ENCODE results near the gene SIM2. TPM values are rescaled to one million over a fixed set of nuclear protein-coding genes. Genes with fewer than 3 reads are reported as not detected.

The SIM2 gene
- total RNA-seq, 1 donor from 2014 or later = not detected

DNA sequence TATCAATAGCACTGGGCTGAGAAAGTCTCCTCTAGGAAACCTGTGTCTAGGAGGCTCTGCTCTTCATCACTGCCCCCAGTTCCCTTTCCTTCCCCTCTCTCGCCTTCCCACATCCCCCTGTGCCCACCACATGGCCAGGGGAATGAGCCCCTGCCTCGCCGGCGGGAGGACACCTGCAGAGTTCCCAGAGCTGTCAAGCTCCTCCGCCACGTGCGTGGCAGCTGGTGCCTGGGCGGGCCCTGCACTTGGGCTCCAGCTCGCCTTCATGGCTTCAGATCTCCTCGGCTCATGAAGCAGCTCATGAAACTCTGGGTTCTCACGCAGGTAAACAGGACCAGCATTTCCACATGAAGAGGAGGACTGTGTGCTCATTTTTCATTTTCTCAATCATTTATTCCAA lies 62.8 kb downstream of the SIM2 start:
- Mint-ChIP-seq H3K36me3 (peaks cover 3% of the 10 kb centered on the region), H3K27ac (no peak overlapping the region), H3K27me3 (ENCODE audit: low read depth) (no peaks in the 10 kb centered on the region), H3K4me1 (peaks cover 5% of the 10 kb centered on the region), H3K9me3 (no peaks in the 10 kb centered on the region), H3K4me3 (no peak overlapping the region)
- TF ChIP-seq, protein P1, sequence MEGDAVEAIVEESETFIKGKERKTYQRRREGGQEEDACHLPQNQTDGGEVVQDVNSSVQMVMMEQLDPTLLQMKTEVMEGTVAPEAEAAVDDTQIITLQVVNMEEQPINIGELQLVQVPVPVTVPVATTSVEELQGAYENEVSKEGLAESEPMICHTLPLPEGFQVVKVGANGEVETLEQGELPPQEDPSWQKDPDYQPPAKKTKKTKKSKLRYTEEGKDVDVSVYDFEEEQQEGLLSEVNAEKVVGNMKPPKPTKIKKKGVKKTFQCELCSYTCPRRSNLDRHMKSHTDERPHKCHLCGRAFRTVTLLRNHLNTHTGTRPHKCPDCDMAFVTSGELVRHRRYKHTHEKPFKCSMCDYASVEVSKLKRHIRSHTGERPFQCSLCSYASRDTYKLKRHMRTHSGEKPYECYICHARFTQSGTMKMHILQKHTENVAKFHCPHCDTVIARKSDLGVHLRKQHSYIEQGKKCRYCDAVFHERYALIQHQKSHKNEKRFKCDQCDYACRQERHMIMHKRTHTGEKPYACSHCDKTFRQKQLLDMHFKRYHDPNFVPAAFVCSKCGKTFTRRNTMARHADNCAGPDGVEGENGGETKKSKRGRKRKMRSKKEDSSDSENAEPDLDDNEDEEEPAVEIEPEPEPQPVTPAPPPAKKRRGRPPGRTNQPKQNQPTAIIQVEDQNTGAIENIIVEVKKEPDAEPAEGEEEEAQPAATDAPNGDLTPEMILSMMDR (IDR thresholded peaks at IDR 0.05; ENCODE audit: unreplicated experiment) = no peak
- no peak for DNase-seq (ENCODE audit: low spot score in 2 of 2, unreplicated experiment in 2 of 2)

DNA sequence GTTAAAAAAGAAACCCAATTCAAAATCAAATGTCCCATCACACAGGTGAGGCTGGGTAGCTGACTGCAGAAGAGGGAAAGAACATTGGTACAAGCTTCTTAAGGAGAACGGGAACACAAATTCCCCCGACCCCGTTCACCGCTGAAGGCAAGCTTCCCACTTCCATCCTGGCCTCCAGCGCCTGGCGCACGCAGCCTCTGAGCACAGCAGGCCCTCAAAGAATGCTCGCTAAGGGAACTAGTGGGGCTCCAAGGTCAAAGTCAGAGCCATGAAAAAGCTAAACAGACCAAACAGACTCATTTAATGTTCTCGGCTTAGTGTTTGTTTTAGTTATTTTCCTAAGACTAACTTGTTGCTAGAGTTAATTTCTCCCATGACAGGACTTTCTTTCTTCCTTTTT lies 63.7 kb downstream of the SIM2 start:
- TF ChIP-seq, protein P1 (IDR thresholded peaks at IDR 0.05; ENCODE audit: unreplicated experiment) = no peak
- Mint-ChIP-seq H3K27me3 (ENCODE audit: low read depth) (no peaks in the 10 kb centered on the region), H3K4me3 (no peak overlapping the region), H3K27ac (no peak overlapping the region), H3K4me1 (peaks cover 5% of the 10 kb centered on the region), H3K36me3 (peaks cover 3% of the 10 kb centered on the region), H3K9me3 (no peaks in the 10 kb centered on the region)
- DNase-seq (ENCODE audit: low spot score in 2 of 2, unreplicated experiment in 2 of 2) = no peak

DNA sequence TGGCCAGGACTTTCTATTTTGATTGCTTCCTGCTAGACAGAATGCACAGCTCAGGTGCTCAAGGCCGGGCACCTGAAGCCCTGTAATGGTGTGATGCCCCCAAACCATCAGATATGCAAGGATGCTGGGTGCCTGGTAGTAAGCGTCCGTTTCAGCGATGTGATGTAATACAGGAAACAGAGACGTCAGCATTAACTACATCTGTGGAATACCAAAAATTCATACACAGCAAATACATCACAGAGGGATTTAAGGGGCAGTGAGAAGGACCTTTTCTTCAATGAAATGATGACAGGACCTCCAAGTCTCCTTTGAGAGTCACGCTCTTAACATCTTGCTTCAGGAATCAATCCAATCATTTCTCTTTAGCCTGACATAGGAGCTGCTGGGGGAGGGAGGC lies 64.4 kb downstream of the SIM2 start:
- H3K9me3 Mint-ChIP-seq = no peaks in the 10 kb centered on the region
- DNase-seq (ENCODE audit: low spot score in 2 of 2, unreplicated experiment in 2 of 2) = no peak
- H3K27me3 Mint-ChIP-seq (ENCODE audit: low read depth) = no peaks in the 10 kb centered on the region
- TF ChIP-seq, protein P1 (IDR thresholded peaks at IDR 0.05; ENCODE audit: unreplicated experiment) = no peak
- H3K4me3 Mint-ChIP-seq = no peak overlapping the region
- H3K36me3 Mint-ChIP-seq = peaks cover 3% of the 10 kb centered on the region
- peaks cover 10% of the 10 kb centered on the region for H3K4me1 Mint-ChIP-seq
- no peak overlapping the region for H3K27ac Mint-ChIP-seq

DNA sequence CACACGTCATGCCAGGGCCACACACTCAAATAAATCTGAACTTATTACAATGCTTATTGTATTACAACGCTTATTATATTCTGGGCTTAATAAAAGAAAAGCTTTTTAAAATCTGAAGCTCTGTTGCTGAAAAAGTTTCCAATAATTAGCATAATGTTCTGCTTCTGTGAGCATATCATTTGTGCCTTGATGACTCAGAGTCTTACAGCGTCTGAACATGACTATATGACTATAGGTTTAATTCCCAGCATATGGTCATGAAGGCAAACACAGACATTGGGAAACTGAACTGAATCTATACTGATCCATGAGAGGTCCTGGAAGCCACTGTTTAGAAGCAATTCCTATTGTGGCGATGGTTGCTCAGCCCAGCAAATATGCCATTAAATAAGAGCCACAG lies 66.3 kb downstream of the SIM2 start:
- Mint-ChIP-seq H3K27me3 (ENCODE audit: low read depth) (no peaks in the 10 kb centered on the region), H3K27ac (no peak overlapping the region), H3K4me3 (no peak overlapping the region), H3K4me1 (peaks cover 21% of the 10 kb centered on the region), H3K9me3 (no peaks in the 10 kb centered on the region), H3K36me3 (peaks cover 1% of the 10 kb centered on the region)
- DNase-seq (ENCODE audit: low spot score in 2 of 2, unreplicated experiment in 2 of 2) = no peak
- TF ChIP-seq, protein P1 (IDR thresholded peaks at IDR 0.05; ENCODE audit: unreplicated experiment) = no peak

DNA sequence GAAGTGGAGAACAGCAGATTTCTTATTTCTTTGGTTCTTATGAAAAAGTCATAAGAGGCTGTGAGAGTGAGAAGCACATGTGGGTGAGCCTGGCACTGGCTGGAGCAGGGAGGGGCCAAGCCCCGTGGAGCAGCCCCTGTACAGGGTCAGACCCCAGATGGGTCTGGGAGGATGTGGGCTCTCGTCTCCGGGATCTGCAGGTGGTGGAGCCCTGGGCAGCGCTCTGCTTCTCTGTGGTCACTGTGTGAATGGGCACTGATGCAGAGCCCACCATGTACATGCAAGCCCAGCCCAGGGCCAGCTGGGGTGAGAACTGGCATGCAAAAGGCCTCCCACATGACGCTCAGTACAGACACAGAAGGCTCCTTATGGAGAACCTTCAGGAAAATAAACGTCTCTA lies 67.6 kb downstream of the SIM2 start:
- Mint-ChIP-seq H3K27me3 (ENCODE audit: low read depth) (no peaks in the 10 kb centered on the region), H3K4me3 (no peak overlapping the region), H3K4me1 (peaks cover 21% of the 10 kb centered on the region), H3K27ac (no peak overlapping the region), H3K9me3 (no peaks in the 10 kb centered on the region), H3K36me3 (peaks cover 1% of the 10 kb centered on the region)
- no peak for DNase-seq (ENCODE audit: low spot score in 2 of 2, unreplicated experiment in 2 of 2)
- TF ChIP-seq, protein P1 (IDR thresholded peaks at IDR 0.05; ENCODE audit: unreplicated experiment) = no peak

DNA sequence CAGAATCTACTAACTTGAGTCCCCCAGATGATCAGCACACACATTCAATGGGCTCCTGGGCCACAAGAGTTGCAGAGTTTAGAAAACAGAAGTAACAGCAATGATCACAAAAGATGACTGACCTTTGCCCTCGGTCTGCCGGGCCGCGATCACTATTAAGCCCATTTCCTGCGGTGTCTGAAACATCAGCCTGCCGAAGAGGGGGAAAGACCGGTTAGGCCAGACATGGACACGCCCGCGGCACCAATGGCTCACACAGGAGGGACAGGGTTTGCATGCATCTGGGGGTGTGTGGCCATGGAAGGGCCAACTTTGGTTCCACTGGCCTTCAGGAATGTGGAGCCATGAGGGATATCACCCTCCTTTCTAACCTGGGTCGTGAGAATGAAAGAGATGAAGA lies 68.2 kb downstream of the SIM2 start:
- TF ChIP-seq, protein P1 (IDR thresholded peaks at IDR 0.05; ENCODE audit: unreplicated experiment) = no peak
- DNase-seq (ENCODE audit: low spot score in 2 of 2, unreplicated experiment in 2 of 2) = no peak
- no peaks in the 10 kb centered on the region for H3K27me3 Mint-ChIP-seq (ENCODE audit: low read depth)
- peaks cover 21% of the 10 kb centered on the region for H3K4me1 Mint-ChIP-seq
- no peaks in the 10 kb centered on the region for H3K9me3 Mint-ChIP-seq
- no peak overlapping the region for H3K27ac Mint-ChIP-seq
- peaks cover 1% of the 10 kb centered on the region for H3K36me3 Mint-ChIP-seq
- H3K4me3 Mint-ChIP-seq = no peak overlapping the region

Measured in mesothelial cell of epicardium (in vitro differentiated cells).